Hepatocyte (in vitro differentiated cells): ENCODE data around the gene STIM2. TPM values are rescaled to one million over a fixed set of nuclear protein-coding genes. Genes with fewer than 3 reads are reported as not detected.

Experiments used
- DNase-seq: peaks from one replicate; pipeline ENCODE4 v3.0.0-alpha.2; 2016; ENCODE audit warnings: low spot score
- H2AFZ ChIP-seq: fragments of 200-600 bp; sonication (generic); 2 replicates; pipeline ENCODE4 v1.6.0; 2016; ENCODE audit warnings: antibody characterized with exemption, mild to moderate bottlenecking
- H3K27ac ChIP-seq: fragments of 200-600 bp; sonication (generic); 2 replicates; pipeline ENCODE4 v1.5.1; 2016; ENCODE audit warnings: mild to moderate bottlenecking
- H3K27me3 ChIP-seq: fragments of 200-600 bp; sonication (generic); 2 replicates; pipeline ENCODE4 v1.6.1; 2016
- H3K36me3 ChIP-seq: fragments of 200-600 bp; sonication (generic); replicated peaks from 2 replicates; pipeline ENCODE4 v1.5.1; 2016; ENCODE audit warnings: low read depth; ENCODE audit not compliant: insufficient read depth
- H3K4me1 ChIP-seq: fragments of 200-600 bp; sonication (generic); 2 replicates; pipeline ENCODE4 v1.5.1; 2016; ENCODE audit warnings: mild to moderate bottlenecking, moderate library complexity; ENCODE audit not compliant: insufficient read depth
- H3K4me2 ChIP-seq: fragments of 200-600 bp; sonication (generic); 2 replicates; pipeline ENCODE4 v1.6.0; 2016
- H3K4me3 ChIP-seq: fragments of 200-600 bp; sonication (generic); 2 replicates; pipeline ENCODE4 v1.5.1; 2016; ENCODE audit warnings: mild to moderate bottlenecking
- H3K79me2 ChIP-seq: fragments of 200-600 bp; sonication (generic); 2 replicates; pipeline ENCODE4 v1.6.0; 2017; ENCODE audit warnings: mild to moderate bottlenecking
- H3K9me2 ChIP-seq: fragments of 200-600 bp; sonication (generic); replicated peaks from 2 replicates; pipeline ENCODE4 v1.6.0; 2017; ENCODE audit warnings: mild to moderate bottlenecking; ENCODE audit not compliant: insufficient read depth
- H3K9me3 ChIP-seq: fragments of 200-600 bp; sonication (generic); 2 replicates; pipeline ENCODE4 v1.5.1; 2016; ENCODE audit warnings: low read depth, mild to moderate bottlenecking
- H4K20me1 ChIP-seq: fragments of 200-600 bp; sonication (generic); 2 replicates; pipeline ENCODE4 v1.6.0; 2016; ENCODE audit warnings: mild to moderate bottlenecking; ENCODE audit not compliant: insufficient read depth, poor library complexity, severe bottlenecking
- EZH2 ChIP-seq: fragments of 200-600 bp; sonication (generic); IDR thresholded peaks from 2 replicates; pipeline ENCODE4 v1.6.1; 2016; ENCODE audit warnings: antibody characterized with exemption, mild to moderate bottlenecking, borderline replicate concordance
- EZH2phosphoT487 ChIP-seq: fragments of 200-600 bp; sonication (generic); IDR thresholded peaks from one replicate; pipeline ENCODE4 v1.6.1; 2018; ENCODE audit warnings: antibody characterized with exemption, mild to moderate bottlenecking, low read depth, moderate library complexity; ENCODE audit not compliant: unreplicated experiment, severe bottlenecking
- WGBS: methylation state at CpG from one replicate; pipeline ENCODE4 v1.1.6; 2016; ENCODE audit warnings: low lambda C conversion rate; ENCODE audit errors: missing lambda C conversion rate; 5-methylcytosine and 5-hydroxymethylcytosine counted together
- polyA plus RNA-seq: library from polyadenylated mRNA; unstranded; fragments of >200 nt; fragmentation: Nextera tagmentation; extraction: Ambion mirVana; gene quantifications from 2 replicates; pipeline ENCODE4 v1.2.1, GENCODE V29; 2016
- total RNA-seq: library from RNA; depleted of rRNA; stranded (reverse); fragments of >200 nt; gene quantifications from 2 replicates; pipeline ENCODE4 v1.2.3, GENCODE V29; 2014
- TF ChIP-seq, protein P1 (sequence below): fragments of 200-600 bp; sonication (generic); IDR thresholded peaks from 2 replicates; pipeline ENCODE4 v1.5.1; 2016; ENCODE audit warnings: antibody characterized with exemption, mild to moderate bottlenecking; ENCODE audit not compliant: poor library complexity

The STIM2 gene
- total and polyA plus RNA-seq, 2 experiments from 2014 or later = 13.2 to 17.0 TPM

DNA sequence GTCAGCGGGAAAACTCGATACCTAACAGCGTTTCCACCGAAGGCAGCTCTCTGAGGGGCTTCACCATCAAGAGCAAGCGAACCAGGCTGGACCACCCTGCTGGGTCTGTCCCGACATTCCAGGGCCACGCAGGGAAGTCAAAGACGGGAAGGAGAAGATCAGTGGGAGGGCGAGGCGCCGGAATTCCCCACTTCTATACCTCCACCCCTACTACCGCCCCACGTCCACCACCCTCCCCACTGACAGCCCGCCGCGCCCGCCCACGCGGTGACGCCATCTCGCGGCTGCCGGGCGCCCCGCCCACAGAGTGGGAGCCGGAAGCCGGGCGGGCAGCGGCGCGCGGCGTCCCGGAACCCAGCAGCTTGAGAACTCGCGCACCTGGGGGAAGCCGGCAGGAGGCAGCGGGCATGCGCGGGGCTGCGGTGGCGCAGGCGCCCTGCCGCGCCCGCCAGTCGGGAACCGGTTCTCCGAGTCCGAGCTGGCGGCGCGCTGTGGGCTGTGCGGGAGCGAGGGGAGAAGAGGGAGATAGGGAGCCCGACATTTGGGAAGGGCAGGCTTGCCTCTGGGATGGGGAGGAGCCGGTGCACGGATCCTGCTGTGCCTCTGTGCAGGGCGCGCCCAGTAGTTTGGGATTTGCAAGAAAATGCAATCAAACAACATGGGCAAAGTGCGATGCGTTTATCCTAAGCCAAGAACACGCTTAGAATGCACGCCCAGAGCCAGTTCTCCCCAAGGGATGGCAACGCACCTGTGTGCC, 3.2 kb upstream of the STIM2 start:
- DNase-seq = peak; percentile 96
- under 1% methylated on average over 53 of the region's 65 CpGs for WGBS
- Histone ChIP-seq H3K9me2 (no peaks in the 10 kb centered on the region), H3K4me2 (peak overlapping the region; percentile 99), H3K9me3 (no peaks in the 10 kb centered on the region), H2AFZ (peak overlapping the region; percentile 95), H3K79me2 (peaks cover 5% of the 10 kb centered on the region), H3K27me3 (no peaks in the 10 kb centered on the region), H3K4me3 (peak overlapping the region; percentile 76), H4K20me1 (peaks cover 4% of the 10 kb centered on the region), H3K27ac (peak overlapping the region; percentile 87), H3K36me3 (no peaks in the 10 kb centered on the region), H3K4me1 (peaks cover 16% of the 10 kb centered on the region)
- TF ChIP-seq EZH2phosphoT487 (no peak), EZH2 (no peak)
- TF ChIP-seq, protein P1, sequence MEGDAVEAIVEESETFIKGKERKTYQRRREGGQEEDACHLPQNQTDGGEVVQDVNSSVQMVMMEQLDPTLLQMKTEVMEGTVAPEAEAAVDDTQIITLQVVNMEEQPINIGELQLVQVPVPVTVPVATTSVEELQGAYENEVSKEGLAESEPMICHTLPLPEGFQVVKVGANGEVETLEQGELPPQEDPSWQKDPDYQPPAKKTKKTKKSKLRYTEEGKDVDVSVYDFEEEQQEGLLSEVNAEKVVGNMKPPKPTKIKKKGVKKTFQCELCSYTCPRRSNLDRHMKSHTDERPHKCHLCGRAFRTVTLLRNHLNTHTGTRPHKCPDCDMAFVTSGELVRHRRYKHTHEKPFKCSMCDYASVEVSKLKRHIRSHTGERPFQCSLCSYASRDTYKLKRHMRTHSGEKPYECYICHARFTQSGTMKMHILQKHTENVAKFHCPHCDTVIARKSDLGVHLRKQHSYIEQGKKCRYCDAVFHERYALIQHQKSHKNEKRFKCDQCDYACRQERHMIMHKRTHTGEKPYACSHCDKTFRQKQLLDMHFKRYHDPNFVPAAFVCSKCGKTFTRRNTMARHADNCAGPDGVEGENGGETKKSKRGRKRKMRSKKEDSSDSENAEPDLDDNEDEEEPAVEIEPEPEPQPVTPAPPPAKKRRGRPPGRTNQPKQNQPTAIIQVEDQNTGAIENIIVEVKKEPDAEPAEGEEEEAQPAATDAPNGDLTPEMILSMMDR = no peak

DNA sequence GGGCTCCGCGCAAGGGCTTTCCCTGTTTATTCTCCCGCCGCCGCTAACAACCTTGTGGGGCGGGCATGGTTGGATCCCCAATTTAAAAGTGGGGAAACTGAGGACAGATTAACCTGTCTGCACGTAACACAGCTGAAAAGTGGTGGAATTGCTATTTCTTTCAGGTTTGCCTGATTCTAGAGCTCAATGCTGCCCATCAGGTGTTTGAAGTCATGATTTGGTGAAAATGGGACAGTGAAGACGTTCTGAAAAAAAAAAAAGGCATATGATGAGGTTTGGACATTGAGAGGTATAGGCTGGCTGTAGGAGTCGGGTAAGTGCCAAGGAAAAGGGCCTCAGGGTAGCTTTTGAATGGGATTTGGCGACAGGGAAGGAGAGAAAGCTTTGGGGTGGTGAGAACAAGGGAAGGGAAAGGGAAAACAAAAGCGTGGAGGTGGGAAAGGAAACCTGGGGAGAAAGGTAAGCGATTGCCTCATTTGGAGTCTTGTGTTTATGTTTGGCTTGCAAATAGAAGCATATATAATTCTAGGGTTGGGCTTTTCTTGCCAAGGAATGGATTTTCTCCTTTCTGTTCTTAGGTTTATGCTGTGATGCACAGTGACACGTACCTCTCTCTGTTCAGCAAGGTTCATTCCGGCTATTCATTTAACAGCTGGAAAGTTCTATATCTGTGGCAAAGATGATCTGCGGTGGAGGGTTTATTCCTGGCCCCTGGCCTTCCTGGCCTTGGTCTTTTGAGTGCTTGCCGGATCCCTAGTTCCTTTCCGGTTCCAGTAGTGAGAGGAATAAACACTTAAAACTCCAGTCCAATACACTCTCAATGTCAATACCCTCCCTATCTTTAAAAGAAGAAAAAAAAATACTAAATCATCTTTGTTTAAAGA, 2.4 kb upstream of the STIM2 start:
- Histone ChIP-seq H3K4me1 (peaks cover 22% of the 10 kb centered on the region), H3K79me2 (peaks cover 14% of the 10 kb centered on the region), H2AFZ (peak overlapping the region; percentile 95), H3K27ac (peak overlapping the region; percentile 78), H3K4me2 (peak overlapping the region; percentile 99), H3K9me3 (no peaks in the 10 kb centered on the region), H3K36me3 (no peaks in the 10 kb centered on the region), H3K27me3 (no peaks in the 10 kb centered on the region), H3K9me2 (no peaks in the 10 kb centered on the region), H3K4me3 (peak overlapping the region; percentile 76), H4K20me1 (peaks cover 4% of the 10 kb centered on the region)
- TF ChIP-seq EZH2phosphoT487 (no peak), EZH2 (no peak)
- TF ChIP-seq, protein P1 = no peak
- no peak for DNase-seq
- WGBS = 6% methylated on average over 17 of the region's 17 CpGs

DNA sequence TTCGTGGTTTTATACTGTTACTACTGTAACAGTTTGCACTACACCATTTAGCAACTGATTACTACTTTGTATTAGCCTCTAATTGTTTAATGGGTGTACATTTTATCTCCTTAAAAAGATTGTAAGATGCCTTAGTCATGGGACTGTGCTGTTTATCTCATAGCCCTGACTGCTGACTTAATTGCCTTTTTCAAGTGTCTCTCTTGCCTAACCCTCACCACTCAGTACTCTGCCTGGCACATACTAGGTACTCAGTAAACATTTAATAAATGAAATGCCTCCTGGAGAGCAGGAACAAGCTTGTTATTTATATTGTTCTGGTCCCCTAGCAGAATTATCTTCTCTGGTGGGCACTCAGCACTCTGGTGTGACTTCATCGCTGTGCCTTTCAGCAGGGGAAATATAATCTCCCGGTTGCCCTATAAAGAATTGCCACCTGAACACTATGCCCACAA, 1.7 kb upstream of the STIM2 start:
- H3K79me2 ChIP-seq = peaks cover 21% of the 10 kb centered on the region
- H3K4me1 ChIP-seq = peaks cover 26% of the 10 kb centered on the region
- peak overlapping the region; percentile 78 for H3K27ac ChIP-seq
- no peak overlapping the region for H2AFZ ChIP-seq
- 65% methylated on average over 3 of the region's 3 CpGs for WGBS
- H3K27me3 ChIP-seq = no peaks in the 10 kb centered on the region
- H3K4me3 ChIP-seq = peak overlapping the region; percentile 76
- no peaks in the 10 kb centered on the region for H3K9me2 ChIP-seq
- H3K36me3 ChIP-seq = no peaks in the 10 kb centered on the region
- H3K9me3 ChIP-seq = no peaks in the 10 kb centered on the region
- peak overlapping the region; percentile 99 for H3K4me2 ChIP-seq
- peaks cover 4% of the 10 kb centered on the region for H4K20me1 ChIP-seq
- DNase-seq = no peak
- TF ChIP-seq EZH2phosphoT487 (no peak), EZH2 (no peak)
- TF ChIP-seq, protein P1 = no peak
